ENCODE measurements around the gene TMEM107.
"Not testable (repeated sequence)": the region's sequence is repeated elsewhere in the genome, so short reads cannot be mapped to it uniquely, and the experiment has no call there.

TMEM107 gene

GRCh38 chr17:8176197-8176940 lies at the start of gene TMEM107:
Gene TMEM107 (minus strand): TSS chr17:8176380. CDS start chr17:8176286, 94 bp downstream.
- DNase-seq: peak; percentile 67 to 75

- DNase-seq: no peak
Observed at GRCh38 chr17:8224891-8225812, 49.0 kb upstream of the TMEM107 start.

GRCh38 chr17:8223356-8224126 lies 47.4 kb upstream of the TMEM107 start:
- DNase-seq: peak in 1 of 2 donors; percentile 57

GRCh38 chr17:8222630-8223355 lies 46.6 kb upstream of the TMEM107 start:
- DNase-seq: peak; percentile 84 to 93

DNA sequence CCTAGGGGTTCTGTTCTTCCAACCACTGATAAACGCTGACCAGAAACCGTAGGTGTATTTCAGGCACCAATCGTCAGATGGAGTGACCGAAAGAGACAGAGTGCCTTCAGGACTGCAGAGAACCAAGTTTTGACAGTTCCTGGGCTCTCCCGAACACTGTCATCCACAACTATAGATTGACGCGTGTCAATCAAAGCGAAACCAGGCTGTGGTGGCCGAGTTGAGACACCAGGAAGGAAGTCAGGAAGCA lies 46.1 kb upstream of the TMEM107 start:
- peak in 1 of 2 donors; percentile 71 for DNase-seq

- DNase-seq: peak; percentile 82 to 84
Observed at GRCh38 chr17:8221663-8222379, 45.6 kb upstream of the TMEM107 start.

GRCh38 chr17:8220783-8221662 lies 44.8 kb upstream of the TMEM107 start:
- DNase-seq: peak; percentile 74 to 82

- not testable (repeated sequence) for DNase-seq
Observed at GRCh38 chr17:8214000-8214399, 37.8 kb upstream of the TMEM107 start.

DNA sequence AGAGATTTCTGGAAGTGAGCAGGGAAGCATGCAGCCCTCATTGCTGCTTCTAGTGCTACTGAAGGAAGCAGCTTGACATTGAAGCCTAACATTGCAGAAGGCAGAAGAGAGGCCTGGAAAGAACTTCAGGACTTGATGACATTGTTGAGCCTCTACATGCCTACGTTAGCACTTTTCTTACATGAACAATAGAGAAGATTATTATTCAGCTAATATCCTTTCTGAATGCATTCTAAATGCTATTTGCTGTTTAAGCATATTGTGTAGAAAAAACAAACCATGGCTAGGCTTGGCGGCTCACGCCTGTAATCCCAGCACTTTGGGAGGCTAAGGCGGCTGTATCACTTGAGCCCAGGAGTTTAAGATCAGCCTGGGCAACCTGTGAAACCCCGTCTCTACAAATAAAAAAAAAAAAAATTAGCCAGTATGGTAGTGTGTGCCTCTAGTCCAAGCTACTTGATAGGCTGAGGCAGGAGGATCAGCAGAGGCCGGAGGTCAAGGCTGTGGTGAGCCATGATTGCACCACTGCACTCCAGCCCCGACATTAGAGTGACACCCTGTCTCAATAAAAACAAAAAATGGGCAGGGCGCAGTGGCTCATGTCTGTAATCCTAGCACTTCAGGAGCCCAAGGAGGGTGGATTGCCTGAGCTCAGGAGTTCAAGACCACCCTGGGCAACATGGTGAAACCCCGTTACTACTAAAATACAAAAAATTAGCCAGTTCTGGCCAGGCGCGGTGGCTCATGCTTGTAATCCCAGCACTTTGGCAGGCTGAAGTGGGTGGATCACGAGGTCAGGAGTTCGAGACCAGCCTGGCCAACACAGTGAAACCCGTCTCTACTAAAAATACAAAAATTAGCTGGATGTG lies 36.4 kb upstream of the TMEM107 start:
- no peak for DNase-seq

GRCh38 chr17:8210761-8211458 lies 34.7 kb upstream of the TMEM107 start:
- no peak for DNase-seq

- peak; percentile 73 to 81 for DNase-seq
Observed at GRCh38 chr17:8209907-8210760, 34.0 kb upstream of the TMEM107 start, which contains the start of gene AURKB. Gene AURKB (minus strand): TSS chr17:8210575. CDS start chr17:8210224, 351 bp downstream.

- DNase-seq: no peak
Observed at GRCh38 chr17:8206536-8206935, 30.4 kb upstream of the TMEM107 start.

DNA sequence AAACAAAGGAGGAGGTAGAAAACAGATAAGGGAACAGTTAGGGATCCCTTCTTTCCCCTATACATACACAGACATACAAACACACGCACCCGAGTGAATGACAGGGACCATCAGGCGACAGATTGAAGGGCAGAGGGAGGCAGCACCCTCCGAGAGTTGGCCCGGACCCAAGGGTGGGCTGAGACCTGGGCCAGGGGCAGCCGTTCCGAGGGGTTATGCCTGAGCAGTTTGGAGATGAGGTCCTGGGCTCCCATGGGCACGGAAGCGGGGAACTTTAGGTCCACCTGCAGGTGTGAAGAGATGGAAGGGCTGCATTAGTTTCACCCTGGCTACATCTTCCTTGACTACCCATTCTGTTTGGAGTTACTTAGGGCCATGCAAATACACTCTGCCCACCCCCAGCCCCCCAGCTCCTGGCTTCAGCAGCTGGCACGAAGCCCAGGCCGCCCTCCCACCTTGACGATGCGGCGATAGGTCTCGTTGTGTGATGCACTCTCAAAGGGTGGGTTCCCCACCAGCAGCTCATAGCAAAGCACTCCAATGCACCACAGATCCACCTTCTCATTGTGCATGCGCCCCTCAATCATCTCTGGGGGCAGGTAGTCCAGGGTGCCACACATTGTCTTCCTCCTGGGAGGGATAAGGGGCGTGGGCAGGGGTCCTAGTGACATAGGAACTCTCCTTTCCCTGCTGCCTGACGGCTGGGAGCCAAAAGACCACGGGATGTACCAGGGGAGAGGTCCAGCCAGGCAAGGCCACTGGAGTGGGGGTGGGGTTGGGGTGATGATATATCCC lies 28.8 kb upstream of the TMEM107 start:
- DNase-seq: no peak

DNA sequence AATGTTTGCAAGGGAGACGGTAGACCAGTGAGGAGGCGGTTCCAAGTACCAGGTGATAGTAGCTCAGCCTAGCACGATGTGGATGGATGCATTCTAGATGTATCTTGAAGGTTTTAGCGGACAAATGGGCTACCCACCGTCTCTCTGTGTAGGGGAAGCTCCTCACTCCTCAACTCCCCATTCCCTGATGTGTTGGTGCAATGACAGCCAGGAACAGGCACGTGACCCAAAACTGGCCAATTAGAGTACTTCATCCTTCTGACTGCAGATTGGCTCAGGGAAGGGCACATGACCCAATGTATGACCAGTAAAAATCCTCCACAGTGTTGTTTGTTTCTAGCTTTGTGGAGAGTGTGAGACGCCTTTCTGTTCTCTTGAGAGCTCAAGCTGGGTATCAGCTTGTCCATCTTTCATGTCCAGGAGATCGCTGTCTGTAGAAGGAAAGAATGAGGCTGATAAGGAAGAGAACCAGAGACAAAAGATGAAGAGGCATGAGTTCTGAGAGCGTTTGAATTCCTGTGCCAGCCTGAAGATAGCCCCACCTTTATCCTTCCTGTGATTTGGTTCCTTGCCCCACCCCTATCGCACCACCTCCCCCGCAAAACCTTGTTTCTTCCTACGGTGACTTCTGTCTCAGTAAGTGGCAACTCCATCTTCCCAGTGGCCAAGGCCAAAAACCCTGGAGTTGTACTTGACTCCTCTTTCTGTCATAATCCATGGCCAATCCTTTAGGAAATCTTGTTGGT lies 16.1 kb upstream of the TMEM107 start:
- peak; percentile 10 to 83 for DNase-seq

GRCh38 chr17:8190506-8190905 lies 14.3 kb upstream of the TMEM107 start:
- DNase-seq: no peak

GRCh38 chr17:8189711-8190477 lies 13.7 kb upstream of the TMEM107 start, which contains the start of gene BORCS6:
Gene BORCS6 (minus strand): TSS chr17:8190180. CDS start chr17:8190140, 40 bp downstream.
- DNase-seq: peak; percentile 72 to 99
